ENCODE measurements around the gene COX7C.

COX7C gene

GRCh38 chr5:86664173-86664572 lies 46.4 kb downstream of the COX7C start:
- in situ Hi-C loops (cut with MboI; ENCODE audit: low sequenced_read_pairs) = no loop called here

DNA sequence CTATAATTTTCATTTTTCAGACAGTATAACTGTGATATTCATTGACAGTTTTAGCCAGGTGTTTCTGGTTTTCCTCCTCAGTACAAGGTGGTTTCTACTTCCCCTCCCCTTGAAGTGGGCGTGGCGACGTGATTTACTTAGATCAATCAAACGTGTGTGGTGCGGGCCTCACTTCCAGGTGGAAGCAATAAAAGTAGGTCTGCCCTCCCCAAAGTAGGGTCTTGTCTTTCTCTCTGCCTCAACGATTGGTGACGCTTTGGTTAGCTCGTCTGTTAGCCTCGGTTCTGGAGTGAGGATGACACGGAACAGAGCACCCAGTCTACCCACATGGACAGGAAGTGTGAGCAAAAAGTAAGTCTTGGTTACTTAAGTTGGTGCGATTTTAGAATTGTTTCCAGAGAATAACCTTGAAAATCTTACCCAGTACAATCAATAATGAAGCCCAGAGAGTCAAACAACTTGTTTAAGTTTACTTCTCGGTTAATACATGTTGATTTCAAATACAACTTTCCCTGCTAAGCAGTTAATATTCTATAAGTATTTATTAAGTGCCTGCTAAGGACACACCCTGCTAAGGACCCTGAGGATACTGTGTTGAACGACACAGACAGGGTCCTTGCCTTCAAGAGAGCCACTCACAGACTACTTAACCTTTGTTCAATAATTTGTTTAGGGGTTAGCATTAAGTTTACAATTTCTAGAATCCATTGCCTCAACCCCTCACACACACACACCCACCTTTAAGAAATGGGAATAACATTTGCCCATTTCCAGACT lies 48.4 kb downstream of the COX7C start:
- in situ Hi-C loops (cut with MboI; ENCODE audit: low sequenced_read_pairs) = no loop called here

- in situ Hi-C loops (cut with MboI; ENCODE audit: low sequenced_read_pairs) = no loop called here
These were observed 49.2 kb downstream of the COX7C start for GRCh38 chr5:86666981-86667380.

Data from HL-60/S4 treated with phorbol 12-myristate 13-acetate at 8.2 ng/mL for 4 days and 3 days (cell line).